Suprapubic skin (tissue), 4 donors: ENCODE data around the gene KARS1.

Experiments used
- EP300 ChIP-seq: sonication (generic); formaldehyde crosslinking; IDR thresholded peaks from one replicate; pipeline ENCODE4 v1.6.1; 2017; ENCODE audit warnings: antibody characterized with exemption
- POLR2AphosphoS5 ChIP-seq, 3 donors: sonication (generic); formaldehyde crosslinking; IDR thresholded peaks; one replicate each; pipeline ENCODE4 v1.6.1; 2017; ENCODE audit warnings: antibody characterized with exemption in 3 of 3
- TF ChIP-seq, protein P1 (sequence below), 2 donors: fragments of 200-600 bp in 1 of 2; fragments of 450-650 bp in 1 of 2; sonication (generic) in 1 of 2; IDR thresholded peaks; one replicate each; pipeline ENCODE4 v1.5.1; 2016 to 2019; ENCODE audit warnings: antibody characterized with exemption in 2 of 2, mild to moderate bottlenecking in 1 of 2, moderate library complexity in 1 of 2

DNA sequence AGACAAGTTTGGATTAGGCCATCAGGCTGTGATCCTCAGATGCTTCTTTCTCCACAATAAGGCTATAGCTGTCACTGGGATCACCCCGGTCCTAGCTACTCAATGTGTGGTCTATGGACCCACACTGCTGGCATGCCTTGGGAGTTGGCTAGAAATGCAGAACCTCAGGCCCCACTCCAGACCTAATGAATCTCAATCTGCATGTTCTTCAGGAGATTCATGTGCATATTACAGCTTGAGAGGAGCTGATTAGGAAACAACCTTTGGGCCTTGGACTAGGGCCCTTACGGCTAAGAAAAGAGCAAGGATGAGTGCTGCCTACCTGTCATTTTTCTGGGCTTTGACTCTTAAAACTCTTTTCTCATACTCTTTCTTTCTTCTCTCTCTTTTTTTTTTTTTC, 31.8 kb downstream of the KARS1 start:
- TF ChIP-seq EP300 (no peak), POLR2AphosphoS5 (IDR thresholded peaks at IDR 0.05) (no peak)
- TF ChIP-seq, protein P1, sequence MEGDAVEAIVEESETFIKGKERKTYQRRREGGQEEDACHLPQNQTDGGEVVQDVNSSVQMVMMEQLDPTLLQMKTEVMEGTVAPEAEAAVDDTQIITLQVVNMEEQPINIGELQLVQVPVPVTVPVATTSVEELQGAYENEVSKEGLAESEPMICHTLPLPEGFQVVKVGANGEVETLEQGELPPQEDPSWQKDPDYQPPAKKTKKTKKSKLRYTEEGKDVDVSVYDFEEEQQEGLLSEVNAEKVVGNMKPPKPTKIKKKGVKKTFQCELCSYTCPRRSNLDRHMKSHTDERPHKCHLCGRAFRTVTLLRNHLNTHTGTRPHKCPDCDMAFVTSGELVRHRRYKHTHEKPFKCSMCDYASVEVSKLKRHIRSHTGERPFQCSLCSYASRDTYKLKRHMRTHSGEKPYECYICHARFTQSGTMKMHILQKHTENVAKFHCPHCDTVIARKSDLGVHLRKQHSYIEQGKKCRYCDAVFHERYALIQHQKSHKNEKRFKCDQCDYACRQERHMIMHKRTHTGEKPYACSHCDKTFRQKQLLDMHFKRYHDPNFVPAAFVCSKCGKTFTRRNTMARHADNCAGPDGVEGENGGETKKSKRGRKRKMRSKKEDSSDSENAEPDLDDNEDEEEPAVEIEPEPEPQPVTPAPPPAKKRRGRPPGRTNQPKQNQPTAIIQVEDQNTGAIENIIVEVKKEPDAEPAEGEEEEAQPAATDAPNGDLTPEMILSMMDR (IDR thresholded peaks at IDR 0.05) = no peak
